CD4-positive, alpha-beta T cell treated with Interleukin-10 for 1 hour (primary cell): Measurements from ENCODE around the gene PRKCH.

Experiments used
- DNase-seq: peaks from one replicate; pipeline ENCODE4 v3.0.0-alpha.2; 2020

PRKCH gene

GRCh38 chr14:61561657-61562276 is 240.4 kb downstream of the PRKCH start:
- DNase-seq = no peak

- peak; percentile 32 for DNase-seq
These were observed 241.2 kb downstream of the PRKCH start for GRCh38 chr14:61562321-61563161.

GRCh38 chr14:61563162-61563511 is 241.8 kb downstream of the PRKCH start:
- DNase-seq = no peak

GRCh38 chr14:61563880-61564617 is 242.7 kb downstream of the PRKCH start:
- no peak for DNase-seq

- DNase-seq = no peak
These were observed 243.3 kb downstream of the PRKCH start for GRCh38 chr14:61564618-61565091.

GRCh38 chr14:61565181-61565580 is 243.8 kb downstream of the PRKCH start:
- DNase-seq = no peak

GRCh38 chr14:61565836-61566536 is 244.6 kb downstream of the PRKCH start:
- DNase-seq = no peak

- DNase-seq = no peak
These were observed 245.3 kb downstream of the PRKCH start for GRCh38 chr14:61566537-61567225.

GRCh38 chr14:61567838-61568571 is 246.6 kb downstream of the PRKCH start:
- DNase-seq = no peak

- DNase-seq = peak; percentile 49
These were observed 247.2 kb downstream of the PRKCH start for GRCh38 chr14:61568572-61569011.

GRCh38 chr14:61569308-61569707 is 247.9 kb downstream of the PRKCH start:
- no peak for DNase-seq

GRCh38 chr14:61569812-61570548 is 248.6 kb downstream of the PRKCH start:
- peak; percentile 34 for DNase-seq

GRCh38 chr14:61570549-61571290 is 249.3 kb downstream of the PRKCH start:
- DNase-seq = no peak

- no peak for DNase-seq
These were observed 250.5 kb downstream of the PRKCH start for GRCh38 chr14:61571917-61572316.

GRCh38 chr14:61573321-61573720 is 251.9 kb downstream of the PRKCH start:
- DNase-seq = no peak

- DNase-seq = no peak
These were observed 252.6 kb downstream of the PRKCH start for GRCh38 chr14:61573748-61574513.

GRCh38 chr14:61574514-61574807 is 253.1 kb downstream of the PRKCH start:
- no peak for DNase-seq

GRCh38 chr14:61575126-61575525 is 253.7 kb downstream of the PRKCH start:
- DNase-seq = no peak

GRCh38 chr14:61575551-61576150 is 254.3 kb downstream of the PRKCH start:
- DNase-seq = no peak
